C4-2B (cell line): ENCODE data around the gene SLC8A3.
A peak's percentile ranks its signal among the peaks of the same experiment; 100 is the strongest.

Experiments used
- H3K27ac ChIP-seq: fragments of 450-650 bp; 2 replicates; pipeline ENCODE4 v1.5.1; 2017
- CTCF ChIP-seq: fragments of 450-650 bp; conservative IDR thresholded peaks from 2 replicates; pipeline ENCODE4 v1.5.1; 2017; ENCODE audit warnings: mild to moderate bottlenecking
- ZFX ChIP-seq: fragments of 450-650 bp; IDR thresholded peaks from 2 replicates; pipeline ENCODE4 v1.6.1; 2017

The SLC8A3 gene

GRCh38 chr14:70029296-70030132, 159.2 kb downstream of the SLC8A3 start:
- H3K27ac ChIP-seq: no peak overlapping the region
- no peak for TF ChIP-seq CTCF
- TF ChIP-seq ZFX: no peak

- H3K27ac ChIP-seq: no peak overlapping the region
- TF ChIP-seq CTCF: peak; percentile 92
- no peak for TF ChIP-seq ZFX
These were observed 160.8 kb downstream of the SLC8A3 start for GRCh38 chr14:70027785-70028428.

- no peak overlapping the region for H3K27ac ChIP-seq
- TF ChIP-seq CTCF: no peak
- TF ChIP-seq ZFX: no peak
These were observed 164.9 kb downstream of the SLC8A3 start for GRCh38 chr14:70023871-70024270.

GRCh38 chr14:70022771-70023445, 165.8 kb downstream of the SLC8A3 start:
- H3K27ac ChIP-seq: no peak overlapping the region
- TF ChIP-seq CTCF (no peak), ZFX (no peak)

- no peak for TF ChIP-seq CTCF
- TF ChIP-seq ZFX: no peak
- H3K27ac ChIP-seq: no peak overlapping the region
These were observed 167.1 kb downstream of the SLC8A3 start for GRCh38 chr14:70021548-70022220.

GRCh38 chr14:70020352-70021170, 168.2 kb downstream of the SLC8A3 start:
- TF ChIP-seq ZFX (no peak), CTCF (no peak)
- H3K27ac ChIP-seq: no peak overlapping the region
